ENCODE results near the gene ZNF462. TPM values are rescaled to one million over a fixed set of nuclear protein-coding genes. Genes with fewer than 3 reads are reported as not detected.

ZNF462 gene
- total RNA-seq, 1 donor from 2014 or later, result 8.2 TPM

DNA sequence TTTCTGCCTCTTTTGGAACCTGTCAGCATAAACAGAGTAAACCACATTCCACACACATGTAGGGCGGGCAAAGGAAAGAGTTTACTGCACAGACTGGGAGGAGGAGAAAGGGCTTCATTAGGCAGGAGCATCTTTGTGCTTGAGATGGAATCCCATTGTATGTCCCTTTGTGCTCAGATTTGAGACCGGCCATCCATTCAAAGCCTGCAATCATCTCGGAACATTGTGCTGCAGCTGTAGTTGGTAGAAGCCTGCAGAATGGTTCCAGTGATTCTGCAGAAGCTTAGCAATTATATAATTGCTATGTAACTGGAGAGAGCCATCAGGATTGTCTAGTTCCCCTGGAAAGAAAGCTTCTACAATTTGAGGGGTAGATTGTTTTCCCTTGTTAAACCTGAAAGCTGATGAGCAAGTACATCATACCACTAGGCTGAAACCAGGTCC lies 16.5 kb downstream of the ZNF462 start:
- H3K4me3 ChIP-seq (ENCODE audit: low read depth, low read length), result no peak overlapping the region
- no peak for FAIRE-seq
- no peaks in the 10 kb centered on the region for H3K36me3 ChIP-seq (ENCODE audit: control insufficient read depth, insufficient read depth, low read length)
- H3K27me3 ChIP-seq (ENCODE audit: control insufficient read depth, insufficient read depth, low read length), result no peaks in the 10 kb centered on the region
- DNase-seq (ENCODE audit: low read depth), result no peak
- TF ChIP-seq, protein P1, sequence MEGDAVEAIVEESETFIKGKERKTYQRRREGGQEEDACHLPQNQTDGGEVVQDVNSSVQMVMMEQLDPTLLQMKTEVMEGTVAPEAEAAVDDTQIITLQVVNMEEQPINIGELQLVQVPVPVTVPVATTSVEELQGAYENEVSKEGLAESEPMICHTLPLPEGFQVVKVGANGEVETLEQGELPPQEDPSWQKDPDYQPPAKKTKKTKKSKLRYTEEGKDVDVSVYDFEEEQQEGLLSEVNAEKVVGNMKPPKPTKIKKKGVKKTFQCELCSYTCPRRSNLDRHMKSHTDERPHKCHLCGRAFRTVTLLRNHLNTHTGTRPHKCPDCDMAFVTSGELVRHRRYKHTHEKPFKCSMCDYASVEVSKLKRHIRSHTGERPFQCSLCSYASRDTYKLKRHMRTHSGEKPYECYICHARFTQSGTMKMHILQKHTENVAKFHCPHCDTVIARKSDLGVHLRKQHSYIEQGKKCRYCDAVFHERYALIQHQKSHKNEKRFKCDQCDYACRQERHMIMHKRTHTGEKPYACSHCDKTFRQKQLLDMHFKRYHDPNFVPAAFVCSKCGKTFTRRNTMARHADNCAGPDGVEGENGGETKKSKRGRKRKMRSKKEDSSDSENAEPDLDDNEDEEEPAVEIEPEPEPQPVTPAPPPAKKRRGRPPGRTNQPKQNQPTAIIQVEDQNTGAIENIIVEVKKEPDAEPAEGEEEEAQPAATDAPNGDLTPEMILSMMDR (IDR thresholded peaks at IDR 0.05; ENCODE audit: insufficient read depth, low read length, severe bottlenecking), result no peak

DNA sequence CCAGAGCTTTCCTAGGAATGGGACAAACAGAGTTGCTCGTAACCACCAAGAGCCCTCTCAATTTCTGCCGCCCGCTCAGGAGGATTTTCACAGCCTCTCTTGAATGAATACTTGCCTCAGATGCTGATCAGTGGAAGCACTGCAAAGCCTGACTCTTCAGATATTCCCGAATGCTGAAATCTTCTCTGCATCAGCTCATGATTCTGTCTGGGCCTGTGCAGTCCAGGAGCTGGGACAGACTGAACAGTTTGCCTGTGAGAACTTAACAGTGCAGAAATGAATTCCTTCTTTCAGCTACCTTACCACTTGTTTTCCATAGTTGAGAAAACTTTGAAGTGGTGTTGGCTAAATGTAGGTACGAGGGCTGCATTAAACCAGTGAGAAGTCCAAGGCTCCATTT lies 17.1 kb downstream of the ZNF462 start:
- TF ChIP-seq, protein P1 (IDR thresholded peaks at IDR 0.05; ENCODE audit: insufficient read depth, low read length, severe bottlenecking), result no peak
- DNase-seq (ENCODE audit: low read depth) (no peak), FAIRE-seq (peak; percentile 52)
- Histone ChIP-seq H3K4me3 (ENCODE audit: low read depth, low read length) (no peak overlapping the region), H3K27me3 (ENCODE audit: control insufficient read depth, insufficient read depth, low read length) (no peaks in the 10 kb centered on the region), H3K36me3 (ENCODE audit: control insufficient read depth, insufficient read depth, low read length) (no peaks in the 10 kb centered on the region)

DNA sequence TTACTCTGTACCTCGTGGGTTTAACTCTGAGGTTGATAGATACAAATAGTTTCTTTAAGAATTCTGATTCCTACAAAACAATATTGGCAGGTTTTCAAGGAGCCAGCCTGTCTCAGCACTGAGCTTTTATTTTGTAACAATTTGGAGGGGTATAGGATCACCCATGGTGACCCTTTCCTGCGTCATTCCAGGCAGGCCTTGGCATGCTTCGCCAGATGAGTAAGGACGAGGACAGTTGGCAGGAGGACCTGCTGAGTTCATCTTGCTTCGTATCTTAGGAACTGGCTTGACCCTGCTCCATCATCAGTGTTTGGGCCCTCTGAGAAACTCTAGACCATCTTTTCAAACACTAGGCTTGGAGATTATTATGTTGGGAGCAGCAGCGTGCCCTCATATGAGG lies 17.9 kb downstream of the ZNF462 start:
- no peaks in the 10 kb centered on the region for H3K36me3 ChIP-seq (ENCODE audit: control insufficient read depth, insufficient read depth, low read length)
- TF ChIP-seq, protein P1 (IDR thresholded peaks at IDR 0.05; ENCODE audit: insufficient read depth, low read length, severe bottlenecking), result no peak
- H3K27me3 ChIP-seq (ENCODE audit: control insufficient read depth, insufficient read depth, low read length), result no peaks in the 10 kb centered on the region
- DNase-seq (ENCODE audit: low read depth) (peak; percentile 94), FAIRE-seq (peak; percentile 81)
- no peak overlapping the region for H3K4me3 ChIP-seq (ENCODE audit: low read depth, low read length)

DNA sequence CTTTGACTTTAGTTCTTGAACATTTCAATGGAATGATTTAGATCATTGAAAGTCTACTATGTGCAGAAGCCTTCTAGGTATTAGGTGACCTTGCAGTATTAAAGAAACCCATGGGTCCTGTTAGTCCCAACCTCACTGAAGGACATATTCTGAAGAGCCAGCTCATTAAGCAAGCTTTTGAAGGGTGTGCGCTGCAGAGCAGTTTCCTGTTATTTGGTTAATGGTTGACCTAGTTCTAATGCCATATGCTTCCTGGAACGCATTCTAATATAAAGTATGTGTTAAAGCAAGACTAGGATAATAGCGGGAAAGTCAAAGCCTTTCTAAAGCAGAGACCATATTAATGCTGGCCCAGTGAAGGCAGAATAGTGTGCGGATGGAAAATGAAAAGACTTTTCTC lies 20.1 kb downstream of the ZNF462 start:
- DNase-seq (ENCODE audit: low read depth), result no peak
- H3K27me3 ChIP-seq (ENCODE audit: control insufficient read depth, insufficient read depth, low read length), result no peaks in the 10 kb centered on the region
- TF ChIP-seq, protein P1 (IDR thresholded peaks at IDR 0.05; ENCODE audit: insufficient read depth, low read length, severe bottlenecking), result no peak
- no peak for FAIRE-seq
- H3K4me3 ChIP-seq (ENCODE audit: low read depth, low read length), result no peak overlapping the region
- no peaks in the 10 kb centered on the region for H3K36me3 ChIP-seq (ENCODE audit: control insufficient read depth, insufficient read depth, low read length)

DNA sequence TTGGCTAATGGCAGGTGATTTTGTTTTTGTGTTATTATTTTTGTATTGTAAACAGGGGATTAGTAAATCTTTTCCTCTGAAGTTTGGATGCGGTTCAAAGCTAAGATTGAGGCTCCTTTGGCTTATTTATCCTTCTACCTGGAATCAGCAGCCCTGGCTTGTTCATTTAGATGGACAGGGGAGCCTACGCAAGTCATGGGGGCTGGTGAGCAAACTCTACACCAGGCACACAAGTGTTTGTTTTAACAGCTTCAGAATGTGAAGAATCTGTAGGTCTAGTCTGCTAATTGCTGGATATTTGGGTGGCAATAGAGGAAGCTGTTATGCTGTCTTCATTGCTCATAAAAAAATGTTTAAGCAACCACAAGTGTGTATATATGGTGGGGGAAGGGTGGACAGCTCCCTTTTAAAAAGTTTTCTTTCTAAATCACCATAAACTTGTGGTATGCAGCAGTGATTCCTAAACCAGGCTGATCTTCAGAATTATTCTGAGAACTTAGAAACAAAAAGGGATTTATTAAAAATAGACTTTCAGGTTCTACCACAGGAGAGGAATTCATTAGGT lies 20.7 kb downstream of the ZNF462 start:
- DNase-seq (ENCODE audit: low read depth), result peak; percentile 58
- TF ChIP-seq, protein P1 (IDR thresholded peaks at IDR 0.05; ENCODE audit: insufficient read depth, low read length, severe bottlenecking), result no peak
- Histone ChIP-seq H3K27me3 (ENCODE audit: control insufficient read depth, insufficient read depth, low read length) (no peaks in the 10 kb centered on the region), H3K4me3 (ENCODE audit: low read depth, low read length) (no peak overlapping the region), H3K36me3 (ENCODE audit: control insufficient read depth, insufficient read depth, low read length) (no peaks in the 10 kb centered on the region)
- no peak for FAIRE-seq

DNA sequence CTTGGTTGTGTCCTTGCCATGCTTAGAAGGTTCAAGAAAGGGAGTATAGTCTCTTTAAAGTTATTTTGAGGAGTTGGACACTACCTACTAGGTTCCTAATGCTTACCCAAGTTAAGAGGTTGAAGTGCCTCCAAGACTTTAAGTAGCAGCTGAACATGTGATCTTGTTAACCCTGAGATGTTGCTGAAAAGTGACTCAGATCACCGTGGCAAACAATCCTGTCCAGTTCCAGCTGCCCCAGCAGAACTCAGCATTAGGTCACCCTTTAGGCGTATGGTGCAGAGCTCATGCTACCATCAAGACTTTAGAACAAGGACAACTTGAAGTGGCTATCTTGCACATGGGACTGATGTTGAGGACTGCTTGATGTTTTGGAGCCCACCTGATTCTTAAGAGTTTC lies 22.5 kb downstream of the ZNF462 start:
- TF ChIP-seq, protein P1 (IDR thresholded peaks at IDR 0.05; ENCODE audit: insufficient read depth, low read length, severe bottlenecking), result no peak
- no peaks in the 10 kb centered on the region for H3K27me3 ChIP-seq (ENCODE audit: control insufficient read depth, insufficient read depth, low read length)
- DNase-seq (ENCODE audit: low read depth), result peak; percentile 95
- peak; percentile 96 for FAIRE-seq
- H3K4me3 ChIP-seq (ENCODE audit: low read depth, low read length), result no peak overlapping the region
- H3K36me3 ChIP-seq (ENCODE audit: control insufficient read depth, insufficient read depth, low read length), result no peaks in the 10 kb centered on the region
